ENCODE measurements around the gene KIZ.

- no peak for TF ChIP-seq POLR2A (IDR thresholded peaks at IDR 0.05; ENCODE audit: low read length)
- TF ChIP-seq GATA1 (IDR thresholded peaks at IDR 0.05; ENCODE audit: low read depth, low read length): no peak
Measured at GRCh38 chr20:21230220-21230619, 104.3 kb downstream of the KIZ start.
